T-cell (primary cell): ENCODE data around the gene SETBP1. TPM values are rescaled to one million over a fixed set of nuclear protein-coding genes. Genes with fewer than 3 reads are reported as not detected.

Source experiments
- ATAC-seq, 4 experiments: fragments of 200-7000 bp in 3 of 4; fragments of 150-1000 bp in 1 of 4; cut with Tn5 transposase; replicated peaks in 1 of 4; 1 replicate in 3 of 4; 2 replicates in 1 of 4; pipeline ENCODE4 v1.10.0; 2021; ENCODE audit warnings: moderate library complexity in 3 of 4, mild to moderate bottlenecking in 2 of 4, moderate number of reproducible peaks in 1 of 4
- CTCF ChIA-PET, 2 donors: fragments of 300-600 bp; sonication (Branson Sonifier 250); formaldehyde crosslinking; loops; one replicate each; lab custom pipeline; 2022; ENCODE audit warnings: antibody characterized with exemption in 2 of 2; lab: Charles Lee
- POLR2A ChIA-PET, 2 donors: fragments of 300-600 bp; sonication (Branson Sonifier 250); formaldehyde crosslinking; loops; one replicate each; lab custom pipeline; 2022; ENCODE audit warnings: antibody characterized with exemption in 2 of 2; lab: Charles Lee
- DNase-seq, 35 experiments: peaks; one replicate each; pipeline versions ENCODE4 v3.0.0 to v3.0.0-alpha.2; 2013 to 2023
- H3K27ac ChIP-seq: one replicate; pipeline ENCODE4 v1.5.1; 2013; ENCODE audit warnings: low read length
- H3K27me3 ChIP-seq, 2 experiments: replicated peaks in 1 of 2; 1 replicate in 1 of 2; 2 replicates in 1 of 2; pipeline versions ENCODE4 v1.6.1 to v1.7.0; 2013; ENCODE audit warnings: low read length in 1 of 2, mixed read lengths in 1 of 2; ENCODE audit not compliant: control insufficient read depth in 2 of 2, insufficient read depth in 2 of 2; ENCODE audit errors: extremely low read depth in 1 of 2
- H3K36me3 ChIP-seq, 2 donors: 1 replicate in 1 of 2; 2 replicates in 1 of 2; pipeline versions ENCODE4 v1.6.1 to v1.7.0; 2013; ENCODE audit warnings: low read length in 1 of 2; ENCODE audit not compliant: control insufficient read depth in 2 of 2, insufficient read depth in 1 of 2; ENCODE audit errors: extremely low read depth in 1 of 2
- H3K4me1 ChIP-seq, 2 experiments: 1 replicate in 1 of 2; 2 replicates in 1 of 2; pipeline versions ENCODE4 v1.6.1 to v1.7.0; 2013; ENCODE audit warnings: low read length in 2 of 2, mixed read lengths in 1 of 2; ENCODE audit not compliant: insufficient read depth in 2 of 2, control insufficient read depth in 1 of 2; ENCODE audit errors: extremely low read depth in 1 of 2
- H3K4me3 ChIP-seq, 2 donors: 1 replicate in 1 of 2; 2 replicates in 1 of 2; pipeline versions ENCODE4 v1.5.1 to v1.7.0; 2013; ENCODE audit warnings: mild to moderate bottlenecking in 2 of 2, low read length in 1 of 2, moderate library complexity in 1 of 2; ENCODE audit not compliant: control insufficient read depth in 1 of 2; ENCODE audit errors: extremely low read depth in 1 of 2
- H3K9me3 ChIP-seq: 2 replicates; pipeline ENCODE4 v1.7.0; 2013
- H3K27ac Mint-ChIP-seq, 2 donors: one replicate each; pipeline ENCODE4 v1.8.0; 2020 to 2021; ENCODE audit warnings: mild to moderate bottlenecking in 2 of 2, mixed read lengths in 2 of 2
- H3K27me3 Mint-ChIP-seq, 2 donors: one replicate each; pipeline ENCODE4 v1.8.0; 2021 to 2022; ENCODE audit warnings: mixed read lengths in 2 of 2
- H3K36me3 Mint-ChIP-seq: one replicate; pipeline ENCODE4 v1.8.0; 2021; ENCODE audit warnings: mixed read lengths
- H3K4me1 Mint-ChIP-seq, 3 donors: one replicate each; pipeline ENCODE4 v1.8.0; 2020 to 2022; ENCODE audit warnings: mixed read lengths in 3 of 3, mild to moderate bottlenecking in 1 of 3
- H3K4me3 Mint-ChIP-seq, 3 donors: one replicate each; pipeline ENCODE4 v1.8.0; 2020 to 2022; ENCODE audit warnings: mild to moderate bottlenecking in 3 of 3, mixed read lengths in 3 of 3, moderate library complexity in 3 of 3
- H3K9me3 Mint-ChIP-seq, 3 donors: one replicate each; pipeline ENCODE4 v1.8.0; 2020 to 2022; ENCODE audit warnings: mixed read lengths in 3 of 3
- WGBS: methylation state at CpG from one replicate; pipeline ENCODE4 v1.1.5; 2013; ENCODE audit warnings: missing lambda C conversion rate; ENCODE audit not compliant: insufficient coverage; 5-methylcytosine and 5-hydroxymethylcytosine counted together
- total RNA-seq, 35 experiments: library from RNA in 6 of 35; stranded (reverse) in 6 of 35; fragments of 120-200 nt in 1 of 35; gene quantifications; one replicate each; pipeline versions ENCODE4 v1.2.1 to v1.2.4 and lab custom pipeline; 2013 to 2026

The SETBP1 gene
- total RNA-seq, 5 donors from 2014 or later (not counting 1 experiment from before 2014, with no cell fraction given) = 1.6 to 5.7 (median 3.2) TPM

GRCh38 chr18:44850001-44850400, 169.3 kb downstream of the SETBP1 start:
- H3K27ac ChIP-seq = no peak overlapping the region
- 100% methylated on average over 1 of the region's 2 CpGs for WGBS
- Mint-ChIP-seq H3K4me1 (no peaks in the 10 kb centered on the region), H3K27me3 (no peaks in the 10 kb centered on the region), H3K27ac (no peak overlapping the region), H3K9me3 (no peaks in the 10 kb centered on the region), H3K36me3 (no peaks in the 10 kb centered on the region), H3K4me3 (no peak overlapping the region)
- H3K9me3 ChIP-seq = no peaks in the 10 kb centered on the region
- no peak overlapping the region for H3K4me3 ChIP-seq
- DNase-seq (no peak), ATAC-seq (no peak)
- POLR2A ChIA-PET = no interaction called here
- H3K27me3 ChIP-seq = peaks cover 0 to 2% of the 10 kb centered on the region in 2 experiments
- CTCF ChIA-PET = no interaction called here
- no peaks in the 10 kb centered on the region for H3K4me1 ChIP-seq
- H3K36me3 ChIP-seq = no peaks in the 10 kb centered on the region

DNA sequence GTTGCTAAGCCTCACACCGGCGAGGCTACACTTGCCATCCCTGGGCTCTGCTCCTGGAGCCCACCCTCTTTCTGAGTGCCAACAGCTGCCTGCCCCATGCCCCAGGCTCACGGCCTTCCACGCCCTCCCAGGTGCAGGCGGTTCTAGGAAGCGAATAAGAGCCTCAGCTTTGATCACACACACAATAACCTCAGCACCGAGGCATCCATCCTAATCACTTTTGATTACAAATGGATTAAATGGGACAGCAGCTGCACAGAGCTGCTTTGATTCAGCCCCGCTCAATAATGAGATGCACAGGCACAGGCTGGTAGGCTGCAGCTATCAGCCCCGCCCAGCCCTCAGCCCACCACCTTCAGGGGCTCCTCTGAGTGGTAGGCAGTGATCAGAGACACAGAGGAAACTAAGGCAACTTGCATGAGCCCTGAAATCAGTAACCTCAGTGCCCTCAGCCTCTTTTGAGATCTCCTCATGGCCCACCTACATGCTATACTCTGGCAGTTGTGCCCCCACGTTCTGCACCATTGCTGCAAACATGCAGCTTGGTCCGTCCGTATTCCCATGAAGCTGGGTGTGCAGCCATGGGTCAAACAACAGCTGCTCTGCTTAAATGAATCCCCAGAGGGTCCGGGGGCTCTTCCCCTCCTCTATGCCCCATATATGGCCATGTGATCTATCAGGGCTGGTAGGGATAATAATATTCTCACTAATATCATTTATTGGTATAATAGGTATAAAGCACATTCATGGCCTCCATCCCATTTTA, 171.4 kb downstream of the SETBP1 start:
- Mint-ChIP-seq H3K27me3 (no peaks in the 10 kb centered on the region), H3K36me3 (no peaks in the 10 kb centered on the region), H3K4me3 (no peak overlapping the region), H3K4me1 (no peaks in the 10 kb centered on the region), H3K27ac (no peak overlapping the region), H3K9me3 (no peaks in the 10 kb centered on the region)
- ChIA-PET POLR2A (no interaction called here), CTCF (no interaction called here)
- Histone ChIP-seq H3K36me3 (no peaks in the 10 kb centered on the region), H3K27me3 (peaks cover 0 to 2% of the 10 kb centered on the region in 2 experiments), H3K4me3 (no peak overlapping the region), H3K4me1 (no peaks in the 10 kb centered on the region), H3K27ac (no peak overlapping the region), H3K9me3 (no peaks in the 10 kb centered on the region)
- no peak for ATAC-seq
- no peak for DNase-seq
- WGBS = 91% methylated on average over 7 of the region's 13 CpGs

DNA sequence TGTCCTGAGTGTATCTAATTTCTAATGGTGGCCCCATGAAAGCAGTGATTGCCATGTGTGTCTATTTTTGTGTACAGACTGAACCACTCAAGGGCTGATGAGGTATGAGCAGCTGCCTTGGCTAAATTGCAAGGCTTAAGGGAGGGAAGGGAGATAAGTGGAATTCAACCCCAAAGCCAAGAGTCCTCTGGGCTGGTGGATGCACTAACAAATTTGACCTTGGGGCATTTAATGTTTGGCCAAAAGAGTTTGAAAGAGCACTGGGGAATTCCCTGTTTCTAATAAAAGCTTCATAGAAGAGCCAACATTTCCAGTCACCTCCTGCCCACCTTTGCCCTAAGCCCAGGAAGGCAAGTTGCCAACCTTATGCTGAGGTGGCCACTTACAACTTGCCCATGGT, 172.1 kb downstream of the SETBP1 start:
- no peaks in the 10 kb centered on the region for H3K36me3 Mint-ChIP-seq
- no peak overlapping the region for H3K4me3 Mint-ChIP-seq
- ATAC-seq (no peak), DNase-seq (no peak)
- no peaks in the 10 kb centered on the region for H3K9me3 Mint-ChIP-seq
- Histone ChIP-seq H3K9me3 (no peaks in the 10 kb centered on the region), H3K4me1 (no peaks in the 10 kb centered on the region), H3K27me3 (peaks cover 0 to 2% of the 10 kb centered on the region in 2 experiments), H3K36me3 (no peaks in the 10 kb centered on the region), H3K27ac (no peak overlapping the region), H3K4me3 (no peak overlapping the region)
- no peak overlapping the region for H3K27ac Mint-ChIP-seq
- ChIA-PET POLR2A (interaction anchor here in 1 of 2 donors (0.6 kb wide), 1 partner anchor 91 kb away, joined by 3 read pairs; no protein-coding TSS in a partner anchor), CTCF (no interaction called here)
- no peaks in the 10 kb centered on the region for H3K4me1 Mint-ChIP-seq
- no peaks in the 10 kb centered on the region for H3K27me3 Mint-ChIP-seq

DNA sequence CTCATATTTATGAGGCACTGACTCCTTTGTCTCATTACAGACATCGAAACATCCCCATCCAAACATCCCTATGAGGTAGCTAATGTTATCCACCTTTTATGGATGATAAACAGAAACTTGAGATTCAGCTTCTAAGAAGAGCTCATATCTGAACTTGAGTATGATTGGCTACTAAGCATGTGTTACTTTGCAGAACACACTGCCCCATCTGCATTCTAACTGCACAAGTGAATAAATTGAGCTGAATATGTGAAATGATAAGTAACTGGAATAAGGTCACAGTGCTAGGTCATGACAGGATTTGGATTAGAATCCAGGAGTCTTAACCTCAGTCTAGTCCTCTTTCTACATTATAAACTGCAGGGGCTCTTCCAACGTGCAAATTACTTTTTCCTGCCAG, 172.7 kb downstream of the SETBP1 start:
- Mint-ChIP-seq H3K4me3 (no peak overlapping the region), H3K27ac (no peak overlapping the region), H3K9me3 (no peaks in the 10 kb centered on the region), H3K27me3 (no peaks in the 10 kb centered on the region), H3K36me3 (no peaks in the 10 kb centered on the region), H3K4me1 (no peaks in the 10 kb centered on the region)
- DNase-seq (no peak), ATAC-seq (no peak)
- no peaks in the 10 kb centered on the region for H3K9me3 ChIP-seq
- H3K4me1 ChIP-seq = no peaks in the 10 kb centered on the region
- H3K27ac ChIP-seq = no peak overlapping the region
- POLR2A ChIA-PET = no interaction called here
- H3K27me3 ChIP-seq = peaks cover 0 to 2% of the 10 kb centered on the region in 2 experiments
- no peak overlapping the region for H3K4me3 ChIP-seq
- no CpG with 5 or more reads among the region's 2 CpGs for WGBS
- H3K36me3 ChIP-seq = no peaks in the 10 kb centered on the region
- CTCF ChIA-PET = no interaction called here

GRCh38 chr18:44855681-44856080, 175.0 kb downstream of the SETBP1 start:
- no peak overlapping the region for H3K27ac Mint-ChIP-seq
- Histone ChIP-seq H3K9me3 (no peaks in the 10 kb centered on the region), H3K4me1 (no peaks in the 10 kb centered on the region), H3K27me3 (peaks cover 0 to 2% of the 10 kb centered on the region in 2 experiments), H3K4me3 (no peak overlapping the region), H3K36me3 (no peaks in the 10 kb centered on the region), H3K27ac (no peak overlapping the region)
- ChIA-PET CTCF (no interaction called here), POLR2A (no interaction called here)
- H3K27me3 Mint-ChIP-seq = no peaks in the 10 kb centered on the region
- H3K4me1 Mint-ChIP-seq = no peaks in the 10 kb centered on the region
- 94% methylated on average over 2 of the region's 6 CpGs for WGBS
- H3K9me3 Mint-ChIP-seq = no peaks in the 10 kb centered on the region
- no peak for ATAC-seq
- no peak for DNase-seq
- H3K36me3 Mint-ChIP-seq = no peaks in the 10 kb centered on the region
- H3K4me3 Mint-ChIP-seq = no peak overlapping the region

DNA sequence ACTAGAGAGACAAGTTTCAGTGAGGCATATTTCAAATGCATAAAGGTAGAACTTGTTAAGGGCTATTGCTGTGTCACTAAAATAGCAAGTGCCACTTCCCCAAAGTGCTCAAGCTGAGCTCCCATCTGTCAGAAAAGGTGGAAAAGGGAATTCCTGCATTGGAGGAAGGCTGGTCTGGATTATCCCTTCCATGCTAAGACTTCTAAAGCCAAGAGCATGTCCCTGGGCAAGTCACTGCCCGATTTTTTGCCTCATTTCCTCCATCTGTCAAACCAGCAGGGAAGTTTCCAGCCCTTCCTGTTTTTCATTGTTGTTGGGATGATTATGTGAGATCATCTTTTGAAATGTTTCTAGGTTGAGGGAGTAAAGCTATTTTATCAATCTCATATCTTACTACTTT, 175.5 kb downstream of the SETBP1 start:
- no peaks in the 10 kb centered on the region for H3K4me1 Mint-ChIP-seq
- DNase-seq = no peak
- no peaks in the 10 kb centered on the region for H3K27me3 Mint-ChIP-seq
- no peaks in the 10 kb centered on the region for H3K4me1 ChIP-seq
- H3K9me3 Mint-ChIP-seq = no peaks in the 10 kb centered on the region
- no peak overlapping the region for H3K27ac Mint-ChIP-seq
- no peaks in the 10 kb centered on the region for H3K36me3 Mint-ChIP-seq
- ChIA-PET CTCF (no interaction called here), POLR2A (interaction anchor here in 1 of 2 donors (0.7 kb wide), 1 partner anchor 210 kb away, joined by 3 read pairs; no protein-coding TSS in a partner anchor)
- WGBS = no CpG with 5 or more reads among the region's 1 CpG
- H3K36me3 ChIP-seq = no peaks in the 10 kb centered on the region
- H3K27ac ChIP-seq = no peak overlapping the region
- no peaks in the 10 kb centered on the region for H3K9me3 ChIP-seq
- peaks cover 0 to 2% of the 10 kb centered on the region in 2 experiments for H3K27me3 ChIP-seq
- H3K4me3 ChIP-seq = no peak overlapping the region
- H3K4me3 Mint-ChIP-seq = no peak overlapping the region
- no peak for ATAC-seq
